Cardiac atrium fibroblast (primary cell): ENCODE data around the gene RPL3. TPM values are rescaled to one million over a fixed set of nuclear protein-coding genes. Genes with fewer than 3 reads are reported as not detected.

Experiments
- total RNA-seq: library from RNA; depleted of rRNA; stranded (reverse); fragments of >200 nt; gene quantifications from 2 replicates; pipeline ENCODE4 v1.2.3, GENCODE V29; 2015

The RPL3 gene
- 2,377 and 2,569 TPM in 2 replicates for total RNA-seq

GRCh38 chr22:39319284-39320022 lies at the start of gene RPL3:
RPL3 (minus strand) TSS chr22:39319623; CDS start chr22:39319597, 26 bp downstream.

GRCh38 chr22:39349967-39350726 lies 30.7 kb upstream of the RPL3 start, which contains the start of gene SYNGR1:
SYNGR1 (plus strand) TSS chr22:39349991; CDS start chr22:39350011, 20 bp downstream.

Other genes with a start within 250 kb of the RPL3 start
- gene APOBEC3G, start 242.3 kb downstream of the RPL3 start, total RNA-seq: 5.6 and 10.7 TPM in 2 replicates
- not detected in 2 replicates for gene APOBEC3H, start 222.4 kb downstream of the RPL3 start, total RNA-seq
- 2.3 and 2.4 TPM in 2 replicates for gene CBX7, start 166.9 kb downstream of the RPL3 start, total RNA-seq
- 14.4 and 19.0 TPM in 2 replicates for gene PDGFB, start 74.6 kb downstream of the RPL3 start, total RNA-seq
- 13.0 and 17.8 TPM in 2 replicates for gene SYNGR1, start 30.4 kb upstream of the RPL3 start, total RNA-seq
- 13.7 and 14.7 TPM in 2 replicates for gene TAB1, start 80.2 kb upstream of the RPL3 start, total RNA-seq
- gene MGAT3, start 137.4 kb upstream of the RPL3 start, total RNA-seq: 1.8 and 3.2 TPM in 2 replicates
- 21.8 and 23.0 TPM in 2 replicates for gene MIEF1, start 182.7 kb upstream of the RPL3 start, total RNA-seq
- 460 and 552 TPM in 2 replicates for gene ATF4, start 200.9 kb upstream of the RPL3 start, total RNA-seq
- gene RPS19BP1, start 213.1 kb upstream of the RPL3 start, total RNA-seq: 85.7 and 97.7 TPM in 2 replicates